HG03097 (cell line): ENCODE measurements around the gene VSTM4.

Experiments
- ATAC-seq: cut with Tn5 transposase; IDR thresholded peaks from one replicate; pipeline ENCODE4 v1.9.1; 2021; ENCODE audit not compliant: unreplicated experiment, low FRiP score

The VSTM4 gene

DNA sequence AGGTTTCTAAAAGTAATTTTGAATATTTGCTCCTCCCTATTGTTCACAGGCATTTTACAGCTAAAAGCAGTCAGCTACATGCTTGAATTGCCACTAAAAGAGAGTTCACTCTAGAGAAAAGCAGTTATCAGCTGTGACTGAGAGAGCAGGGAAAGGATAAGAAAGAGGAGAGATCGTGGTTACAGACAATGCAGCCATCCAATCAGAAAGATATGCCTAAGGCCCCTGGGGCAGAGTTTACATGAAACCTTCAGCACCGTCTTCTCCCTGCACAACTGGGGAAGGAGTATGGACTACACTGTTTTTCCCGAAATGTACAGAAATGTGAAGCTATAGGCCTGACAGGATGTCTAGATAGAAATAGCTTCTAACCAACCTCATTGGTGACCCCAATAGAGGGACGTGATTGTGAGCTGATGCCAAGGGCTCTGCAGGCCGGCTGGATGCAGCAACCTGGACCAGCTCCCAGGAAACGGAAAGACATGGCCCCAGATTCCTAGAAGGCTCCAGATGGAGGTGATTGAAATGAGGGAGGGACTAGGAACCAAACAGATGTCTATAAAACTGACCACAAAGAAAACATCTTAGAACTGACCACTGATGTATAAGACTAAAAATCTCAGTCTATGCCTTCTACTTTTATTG lies 3.2 kb upstream of the VSTM4 start:
- ATAC-seq: no peak

DNA sequence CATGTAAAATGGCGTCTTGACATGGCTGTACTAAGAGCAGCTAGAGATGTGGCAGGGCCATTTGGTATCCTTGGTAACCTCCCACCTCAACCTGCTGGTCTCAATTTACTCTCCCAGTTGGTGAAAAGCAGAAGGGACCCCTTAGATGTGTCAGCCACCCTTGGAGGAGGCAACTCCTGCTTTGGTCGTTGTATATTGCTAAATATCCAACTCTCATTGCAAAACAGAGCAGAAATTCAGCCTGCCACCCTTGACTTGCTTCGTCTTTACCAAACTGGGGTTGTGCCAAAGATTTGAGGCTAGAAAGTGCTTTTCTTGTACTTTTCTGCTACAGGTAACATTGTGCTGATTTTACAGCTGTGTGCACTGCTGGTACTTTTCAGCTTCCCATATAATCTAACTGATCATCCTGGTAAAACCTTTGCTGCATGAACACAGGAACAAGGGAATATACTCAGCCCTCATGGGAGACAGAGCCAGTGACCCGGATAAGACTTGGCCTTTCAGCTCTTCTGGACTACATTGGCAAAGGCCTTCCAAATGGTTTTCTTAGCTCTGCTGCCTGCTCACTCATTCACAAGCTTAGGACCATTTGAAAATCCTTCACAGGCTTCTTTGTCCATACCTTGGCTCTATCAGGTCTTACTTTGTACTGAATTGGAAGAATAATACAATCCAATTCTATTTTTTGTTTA lies 2.2 kb upstream of the VSTM4 start:
- no peak for ATAC-seq

DNA sequence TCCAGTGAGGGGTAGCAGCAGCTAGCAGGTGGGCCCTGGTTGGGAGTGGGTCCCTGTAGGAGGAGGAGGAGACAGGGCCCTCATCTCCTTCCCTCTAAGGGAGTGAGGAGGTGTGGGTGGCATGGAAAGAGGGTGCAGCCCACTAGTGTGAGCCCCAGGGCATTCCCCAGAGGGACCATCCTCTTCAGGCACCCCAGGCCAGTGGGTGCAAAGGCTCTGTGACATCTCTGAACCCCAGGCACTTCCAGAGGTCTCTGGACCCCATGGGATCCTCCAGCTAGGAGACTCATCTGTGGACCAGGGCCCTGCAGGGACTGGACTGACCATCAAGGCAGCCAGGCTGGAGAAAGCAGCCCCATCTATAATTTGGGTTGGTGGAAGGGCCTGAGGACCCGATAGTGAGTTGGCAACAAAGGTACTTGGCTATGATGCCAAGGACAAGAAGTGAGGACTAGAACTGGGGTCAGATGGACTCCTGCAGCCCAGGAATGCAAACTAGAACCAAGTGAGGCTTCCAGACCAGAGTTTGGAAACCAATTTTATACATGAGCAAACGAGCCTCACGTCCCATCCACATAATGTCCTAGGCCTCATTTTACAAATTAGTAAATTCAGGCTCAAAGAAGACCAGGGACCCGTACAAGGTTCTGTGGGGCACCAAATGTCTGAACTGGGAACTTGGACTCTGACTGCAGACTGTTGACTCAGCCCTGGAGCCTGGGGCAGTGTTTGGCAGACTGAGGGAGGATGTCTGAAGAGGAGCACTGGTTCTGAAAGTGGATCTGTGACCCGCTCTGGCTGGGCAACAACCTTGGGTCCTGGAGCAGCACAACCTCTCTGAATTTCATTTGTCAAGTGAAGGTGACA lies 1.4 kb upstream of the VSTM4 start:
- ATAC-seq: no peak

- no peak for ATAC-seq
Measured at GRCh38 chr10:49115796-49116508, 630 bp upstream of the VSTM4 start.

DNA sequence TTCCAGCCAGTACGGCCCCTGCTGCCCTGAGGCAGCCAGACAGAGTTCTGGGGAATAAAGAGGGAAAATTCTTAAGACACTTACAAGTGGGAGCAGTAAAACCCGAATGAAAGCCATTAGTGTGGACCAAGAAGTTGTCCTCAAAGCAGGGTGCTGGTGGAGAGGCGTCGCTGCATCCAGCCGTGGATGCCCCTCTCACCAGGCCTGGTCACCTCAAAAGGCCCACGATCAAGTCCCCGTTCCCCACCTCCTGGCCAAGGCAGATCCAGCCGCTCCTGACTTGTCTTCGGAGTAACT lies 656 bp downstream of the VSTM4 start:
- ATAC-seq: no peak

DNA sequence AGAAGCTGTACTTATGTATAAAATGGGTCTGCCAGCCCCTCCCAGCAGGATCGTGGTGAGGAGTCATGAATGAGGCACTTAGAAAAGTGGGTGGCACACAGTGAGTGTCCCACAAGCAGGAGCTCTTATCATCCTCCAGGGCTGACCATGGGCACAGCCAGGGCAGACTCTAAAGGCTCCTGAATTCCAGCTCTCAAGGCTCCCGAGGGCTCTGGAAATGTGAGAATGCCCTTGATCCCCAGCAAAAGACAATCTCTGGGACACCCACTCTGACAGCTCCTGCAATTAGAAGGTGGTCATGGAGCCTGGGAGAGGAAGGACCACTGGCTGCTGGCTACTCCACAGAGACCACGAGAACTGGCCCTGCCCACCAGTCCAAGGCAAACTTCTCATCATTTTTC lies 1.6 kb downstream of the VSTM4 start:
- ATAC-seq: no peak

DNA sequence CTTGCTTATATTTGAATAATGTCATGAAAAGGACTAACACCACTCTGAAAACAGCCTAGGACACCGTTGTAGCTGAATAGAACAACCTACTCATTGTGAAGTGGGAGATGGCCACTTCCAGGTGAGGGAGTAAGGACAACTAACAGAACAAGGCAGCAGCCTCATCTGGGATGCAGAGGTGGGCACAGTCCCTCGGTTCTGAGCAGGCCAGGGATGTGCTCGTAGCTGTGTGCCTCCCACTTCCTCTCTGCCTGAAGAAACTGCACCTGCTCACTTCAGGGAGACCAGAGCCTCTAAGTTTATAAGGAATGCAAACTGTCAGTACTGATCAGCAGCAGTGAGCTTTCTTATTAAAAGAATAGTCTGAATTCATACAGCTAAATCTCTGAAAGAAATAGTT lies 2.5 kb downstream of the VSTM4 start:
- ATAC-seq: no peak

DNA sequence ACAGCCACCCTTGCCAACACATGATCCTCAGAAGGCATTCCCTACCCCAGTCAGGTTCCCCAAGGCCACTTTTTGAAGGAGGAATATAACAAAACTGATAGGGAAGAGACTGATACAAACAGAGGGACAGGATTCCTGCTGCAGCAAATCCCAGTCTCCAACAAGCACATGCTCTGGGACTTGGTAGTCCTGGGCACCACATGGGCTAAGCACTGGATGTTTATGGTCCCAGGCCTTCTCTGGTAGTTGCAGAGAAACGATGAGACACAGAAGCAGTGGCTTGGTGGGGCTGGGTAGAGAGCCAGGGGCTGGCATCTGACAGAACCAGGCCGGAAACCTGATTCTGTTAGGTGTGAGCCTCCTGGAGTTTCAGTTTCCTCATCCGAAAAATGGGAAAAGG lies 3.2 kb downstream of the VSTM4 start:
- no peak for ATAC-seq

DNA sequence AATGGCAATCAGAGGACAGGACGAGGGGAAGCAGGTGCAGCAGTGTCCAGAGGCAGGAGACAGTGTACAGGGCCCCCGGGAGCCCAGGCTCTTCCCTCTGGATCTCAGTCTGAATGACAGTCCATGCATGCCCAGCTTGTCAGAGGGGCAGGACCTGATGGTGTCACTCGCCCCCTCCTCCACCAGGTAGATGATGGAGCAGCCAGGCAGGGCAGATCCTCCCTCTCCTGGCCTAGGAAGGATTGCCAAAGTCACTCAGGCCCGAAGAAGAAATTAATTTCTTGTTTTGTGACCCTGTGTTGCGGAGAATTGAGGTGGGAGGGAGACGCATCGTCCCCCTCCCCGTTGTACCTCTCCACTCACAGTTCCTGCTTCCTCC lies 4.0 kb downstream of the VSTM4 start:
- no peak for ATAC-seq

- ATAC-seq: no peak
Measured at GRCh38 chr10:49110684-49111319, 4.5 kb downstream of the VSTM4 start.

GRCh38 chr10:49109669-49110340 lies 5.5 kb downstream of the VSTM4 start:
- no peak for ATAC-seq

- ATAC-seq: no peak
Measured at GRCh38 chr10:49108656-49109055, 6.7 kb downstream of the VSTM4 start.

- no peak for ATAC-seq
Measured at GRCh38 chr10:49107887-49108267, 7.4 kb downstream of the VSTM4 start.

GRCh38 chr10:49107111-49107886 lies 8.0 kb downstream of the VSTM4 start:
- ATAC-seq: no peak

DNA sequence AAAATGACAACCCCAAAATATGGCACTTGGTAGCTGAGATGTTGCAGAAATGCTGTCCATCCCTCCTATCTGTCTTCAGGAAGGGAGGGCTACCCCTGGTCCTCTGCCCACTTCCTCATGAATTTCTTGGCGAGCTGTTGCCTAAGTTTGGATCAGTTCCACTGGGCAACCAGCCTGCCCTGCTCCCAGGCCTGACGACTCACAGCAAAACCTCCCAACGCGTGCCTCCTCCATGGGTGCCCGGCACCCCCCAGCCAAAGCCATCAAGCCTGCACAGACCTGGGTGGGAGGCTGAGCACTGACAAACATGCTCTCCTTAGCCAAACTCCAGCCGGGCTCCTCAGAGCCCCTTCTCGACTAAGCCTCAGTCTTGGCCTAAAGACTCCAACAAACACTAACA lies 8.9 kb downstream of the VSTM4 start:
- no peak for ATAC-seq

DNA sequence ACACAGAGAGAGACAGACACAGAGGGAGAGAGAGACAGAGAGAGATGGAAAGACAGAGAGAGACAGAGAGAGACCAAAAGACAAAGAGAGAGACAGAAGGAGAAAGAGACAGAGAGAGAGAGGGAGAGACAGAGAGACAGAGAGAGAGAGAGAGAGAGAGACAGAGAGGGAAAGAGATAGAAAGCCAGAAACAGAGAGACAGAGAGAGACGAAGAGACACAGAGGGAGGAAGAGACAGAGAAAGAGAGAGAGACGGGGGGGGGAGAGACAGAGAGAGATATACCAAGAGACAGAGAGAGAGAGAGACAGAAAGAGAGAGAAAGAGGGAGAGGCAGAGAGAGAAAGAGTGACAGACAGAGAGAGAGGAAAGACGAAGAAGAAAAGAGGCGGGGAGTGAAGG lies 10.2 kb downstream of the VSTM4 start:
- ATAC-seq: no peak

- no peak for ATAC-seq
Measured at GRCh38 chr10:49104323-49104722, 11.0 kb downstream of the VSTM4 start.

GRCh38 chr10:49103761-49104160 lies 11.6 kb downstream of the VSTM4 start:
- ATAC-seq: no peak

DNA sequence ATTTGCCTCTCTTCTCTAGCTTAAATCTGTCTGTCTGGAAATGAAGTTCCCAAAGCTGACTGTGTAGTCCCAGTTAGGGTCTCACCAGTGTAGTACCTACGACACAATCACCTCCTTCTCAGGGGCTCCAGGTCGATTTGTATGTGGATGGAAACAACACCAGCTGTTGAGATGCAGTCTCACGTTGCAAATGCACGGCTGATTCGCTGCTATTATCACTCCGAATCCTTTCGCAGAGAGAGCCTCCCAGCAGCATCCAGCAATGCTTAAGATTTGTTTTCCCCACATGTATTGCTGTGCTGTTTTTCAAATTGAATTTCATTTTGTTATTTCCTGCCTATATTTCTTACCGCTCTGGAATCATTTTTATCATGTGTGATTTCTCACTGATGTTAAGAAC lies 16.3 kb downstream of the VSTM4 start:
- no peak for ATAC-seq
